HCT116 (cell line): ENCODE results near the gene ISOC2. TPM values are rescaled to one million over a fixed set of nuclear protein-coding genes. Genes with fewer than 3 reads are reported as not detected.
A peak's percentile ranks its signal among the peaks of the same experiment; 100 is the strongest.

Source experiments
- ATAC-seq: fragments of 200-7000 bp; cut with Tn5 transposase; 2 replicates; pipeline ENCODE4 v1.9.1; 2020; ENCODE audit warnings: mild to moderate bottlenecking, moderate library complexity
- BruUV-seq: library from RNA; stranded (reverse); fragments of 400-500 nt; replicated peaks from 2 replicates; lab custom pipeline; 2021; lab: Mats Ljungman, UMichigan
- CTCF ChIA-PET: fragments of 300-600 bp; sonication (Branson Sonifier 250); formaldehyde crosslinking; loops from one replicate; lab custom pipeline; 2021; ENCODE audit warnings: antibody characterized with exemption; lab: Charles Lee
- POLR2A ChIA-PET: fragments of 300-600, 350-600 bp; sonication (Branson Sonifier 250); formaldehyde crosslinking; loops from one replicate; lab custom pipeline; 2021; ENCODE audit warnings: antibody characterized with exemption; lab: Charles Lee
- RAD21 ChIA-PET, 2 experiments: fragments of 300-600 bp; sonication (Branson Sonifier 250); formaldehyde crosslinking; loops; one replicate each; lab custom pipeline; 2023; ENCODE audit warnings: low total read pairs in 2 of 2; ENCODE audit not compliant: uncharacterized antibody in 2 of 2, unreplicated experiment in 2 of 2, low non-redundant PET in 1 of 2; lab: Charles Lee
- DNase-seq: peaks from one replicate; pipeline ENCODE4 v3.0.0-alpha.2; 2010; ENCODE audit warnings: low read depth, low spot score
- H2AFZ ChIP-seq: fragments of 200-600 bp; shearing (Covaris generic), sonication (generic); 2 replicates; pipeline ENCODE4 v1.6.1; 2017; ENCODE audit warnings: low read depth, mixed run types, mixed read lengths, antibody characterized with exemption, low read length; ENCODE audit not compliant: poor library complexity, severe bottlenecking
- H3K27ac ChIP-seq: 2 replicates; pipeline ENCODE4 v1.5.1; 2012; ENCODE audit warnings: low read depth, low read length
- H3K27me3 ChIP-seq: fragments of 200-600 bp; sonication (generic); 2 replicates; pipeline ENCODE4 v1.6.1; 2016; ENCODE audit warnings: mixed run types, low read length, mixed read lengths; ENCODE audit not compliant: insufficient read depth
- H3K36me3 ChIP-seq, 2 experiments: fragments of 200-500 bp in 1 of 2; fragments of 200-600 bp in 1 of 2; sonication (Bioruptor generic) in 1 of 2; sonication (generic) in 1 of 2; 2 replicates each; pipeline versions ENCODE4 v1.5.1 to v1.6.1; 2014 to 2016; ENCODE audit warnings: low read length in 2 of 2, inconsistent platforms in 1 of 2, mixed read lengths in 1 of 2, mixed run types in 1 of 2; ENCODE audit not compliant: insufficient read depth in 2 of 2, control insufficient read depth in 1 of 2
- H3K4me1 ChIP-seq, 2 experiments: fragments of 200-600 bp in 1 of 2; sonication (generic) in 1 of 2; 2 replicates each; pipeline versions ENCODE4 v1.5.1 to v1.6.1; 2012 to 2017; ENCODE audit warnings: low read length in 2 of 2, inconsistent platforms in 1 of 2, mild to moderate bottlenecking in 1 of 2, mixed read lengths in 1 of 2, mixed run types in 1 of 2, moderate library complexity in 1 of 2; ENCODE audit not compliant: insufficient read depth in 2 of 2, control insufficient read depth in 1 of 2
- H3K4me2 ChIP-seq: fragments of 200-600 bp; sonication (generic); 2 replicates; pipeline ENCODE4 v1.6.1; 2017; ENCODE audit warnings: mixed run types, low read length, mixed read lengths
- H3K4me3 ChIP-seq, 2 experiments: fragments of 200-600 bp in 1 of 2; sonication (generic) in 1 of 2; replicated peaks in 1 of 2; 2 replicates each; pipeline ENCODE4 v1.5.1; 2011 to 2016; ENCODE audit warnings: low read length in 2 of 2, control low read depth in 1 of 2, low read depth in 1 of 2, mild to moderate bottlenecking in 1 of 2, mixed read lengths in 1 of 2, mixed run types in 1 of 2
- H3K79me2 ChIP-seq: fragments of 200-600 bp; sonication (generic); 2 replicates; pipeline ENCODE4 v1.6.1; 2017; ENCODE audit warnings: mild to moderate bottlenecking, mixed run types, low read length, moderate library complexity, mixed read lengths; ENCODE audit not compliant: insufficient read depth
- H3K9ac ChIP-seq: fragments of 200-600 bp; sonication (generic); 2 replicates; pipeline ENCODE4 v1.6.1; 2016; ENCODE audit warnings: low read length, mixed read lengths
- H3K9me2 ChIP-seq: fragments of 200-600 bp; sonication (generic), shearing (Covaris generic); 2 replicates; pipeline ENCODE4 v1.6.1; 2017; ENCODE audit warnings: mixed run types, mild to moderate bottlenecking, moderate library complexity; ENCODE audit not compliant: insufficient read depth
- H3K9me3 ChIP-seq, 2 experiments: fragments of 200-500 bp in 1 of 2; fragments of 200-600 bp in 1 of 2; sonication (Bioruptor generic) in 1 of 2; sonication (generic) in 1 of 2; 2 replicates each; pipeline ENCODE4 v1.6.1; 2014 to 2017; ENCODE audit warnings: low read length in 2 of 2, mixed read lengths in 2 of 2, inconsistent platforms in 1 of 2, low read depth in 1 of 2, mild to moderate bottlenecking in 1 of 2, mixed run types in 1 of 2, moderate library complexity in 1 of 2; ENCODE audit not compliant: control insufficient read depth in 1 of 2, insufficient read depth in 1 of 2
- H4K20me1 ChIP-seq: fragments of 200-600 bp; sonication (generic), shearing (Covaris generic); 2 replicates; pipeline ENCODE4 v1.6.1; 2017; ENCODE audit warnings: mixed run types, mild to moderate bottlenecking, moderate library complexity; ENCODE audit not compliant: insufficient read depth
- CBX3 ChIP-seq: IDR thresholded peaks from 2 replicates; pipeline ENCODE4 v1.6.1; 2012; ENCODE audit warnings: low read depth
- CEBPB ChIP-seq: IDR thresholded peaks from 2 replicates; pipeline ENCODE4 v1.6.1; 2012; ENCODE audit warnings: low read depth
- CTCF ChIP-seq, 3 experiments: fragments of 200-600 bp in 1 of 3; sonication (generic) in 1 of 3; IDR thresholded peaks in 2 of 3; conservative IDR thresholded peaks in 1 of 3; 2 replicates each; pipeline ENCODE4 v1.5.1; 2012 to 2017; ENCODE audit warnings: low read depth in 2 of 3, low read length in 2 of 3, antibody characterized with exemption in 1 of 3, borderline replicate concordance in 1 of 3, control low read depth in 1 of 3, mild to moderate bottlenecking in 1 of 3, mixed read lengths in 1 of 3, mixed run types in 1 of 3, moderate library complexity in 1 of 3; ENCODE audit not compliant: insufficient read depth in 1 of 3
- EZH2 ChIP-seq: fragments of 200-600 bp; sonication (generic); IDR thresholded peaks from 2 replicates; pipeline ENCODE4 v1.6.1; 2017; ENCODE audit warnings: antibody characterized with exemption, mixed run types
- FOSL1 ChIP-seq: IDR thresholded peaks from 2 replicates; pipeline ENCODE4 v1.6.1; 2012; ENCODE audit warnings: low read depth
- JUND ChIP-seq: IDR thresholded peaks from 2 replicates; pipeline ENCODE4 v1.6.1; 2012
- POLR2AphosphoS5 ChIP-seq: IDR thresholded peaks from 2 replicates; pipeline ENCODE4 v1.6.1; 2011; ENCODE audit warnings: mild to moderate bottlenecking, low read depth, low read length, moderate library complexity
- SIN3A ChIP-seq: IDR thresholded peaks from 2 replicates; pipeline ENCODE4 v1.6.1; 2012; ENCODE audit warnings: low read depth
- SP1 ChIP-seq: IDR thresholded peaks from 2 replicates; pipeline ENCODE4 v1.6.1; 2012; ENCODE audit warnings: low read depth
- SRF ChIP-seq: IDR thresholded peaks from 2 replicates; pipeline ENCODE4 v1.6.1; 2012; ENCODE audit warnings: low read depth
- ZBTB33 ChIP-seq: IDR thresholded peaks from 2 replicates; pipeline ENCODE4 v1.6.1; 2011; ENCODE audit warnings: mild to moderate bottlenecking, low read length, moderate library complexity; ENCODE audit not compliant: insufficient replicate concordance; ENCODE audit errors: extremely low read depth
- ZFX ChIP-seq: fragments of 450-650 bp; IDR thresholded peaks from 2 replicates; pipeline ENCODE4 v1.6.1; 2017
- ZNF274 ChIP-seq: fragments of 200-500 bp; sonication (Bioruptor generic); IDR thresholded peaks from 2 replicates; pipeline ENCODE4 v1.6.1; 2014; ENCODE audit warnings: mild to moderate bottlenecking, low read depth, low read length, inconsistent platforms
- intact Hi-C: fragments of 100-400 bp; cut with micrococcal nuclease; formaldehyde crosslinking; loops from 2 replicates; pipeline ENCODE4 v1.10.0; 2022
- total RNA-seq: library from RNA; stranded (reverse); gene quantifications from one replicate; pipeline ENCODE4 v1.2.1, GENCODE V29; 2021; ENCODE audit not compliant: unreplicated experiment

ISOC2 gene
- total RNA-seq, 1 experiment from 2014 or later = 56.8 TPM

- H4K20me1 ChIP-seq = no peaks in the 10 kb centered on the region
- no peak for DNase-seq
- peaks cover 13% of the 10 kb centered on the region for H3K79me2 ChIP-seq
- H3K9me2 ChIP-seq = no peaks in the 10 kb centered on the region
- H3K9ac ChIP-seq = peak overlapping the region; percentile 97
- H3K4me3 ChIP-seq = peak overlapping the region; percentile 79 to 80
- H3K36me3 ChIP-seq = no peaks in the 10 kb centered on the region
- H3K4me2 ChIP-seq = peak overlapping the region; percentile 97
- peaks cover 10 to 34% of the 10 kb centered on the region in 2 experiments; a peak in 3 of 4 replicates for H3K4me1 ChIP-seq
- no peaks in the 10 kb centered on the region for H3K27me3 ChIP-seq
- H3K9me3 ChIP-seq = no peaks in the 10 kb centered on the region
- RAD21 ChIA-PET = no interaction called here
- no peak overlapping the region for H2AFZ ChIP-seq
- CTCF ChIA-PET = interaction anchor here (0.9 kb wide), 1 partner anchor 20 kb away, joined by 4 read pairs; no protein-coding TSS in a partner anchor
- H3K27ac ChIP-seq = peak overlapping the region; percentile 85
- no peak; the same call in 1 of the 2 replicates for ATAC-seq
- BruUV-seq = no TSS peak
- intact Hi-C loops = no loop called here
- POLR2A ChIA-PET = interaction anchor here (1.2 to 1.3 kb wide), 2 partner anchors 7 to 10 kb away, joined by 6 to 8 read pairs; partner anchors contain the start of gene ZNF628
- TF ChIP-seq EZH2 (no peak), CBX3 (no peak), ZBTB33 (no peak), ZFX (no peak), CEBPB (no peak), SIN3A (no peak), JUND (no peak), SP1 (no peak), CTCF (IDR thresholded peaks at IDR 0.05 in 2 of 3, conservative IDR thresholded peaks at IDR 0.05 in 1 of 3; ENCODE audit: borderline replicate concordance in 1 of 3, insufficient read depth in 1 of 3, low read depth in 2 of 3, low read length in 2 of 3) (no peak), ZNF274 (no peak), SRF (no peak), FOSL1 (no peak), POLR2AphosphoS5 (no peak)
Measured at GRCh38 chr19:55483706-55484592, 22.5 kb upstream of the ISOC2 start.
